GM12872 (cell line): ENCODE results near the gene SLC66A2.

ENCODE experiments used
- CTCF ChIP-seq: IDR thresholded peaks from 3 replicates; pipeline ENCODE4 v1.5.1; 2011; ENCODE audit warnings: low read depth, mild to moderate bottlenecking, low read length, moderate library complexity; ENCODE audit not compliant: insufficient read depth

SLC66A2 gene

DNA sequence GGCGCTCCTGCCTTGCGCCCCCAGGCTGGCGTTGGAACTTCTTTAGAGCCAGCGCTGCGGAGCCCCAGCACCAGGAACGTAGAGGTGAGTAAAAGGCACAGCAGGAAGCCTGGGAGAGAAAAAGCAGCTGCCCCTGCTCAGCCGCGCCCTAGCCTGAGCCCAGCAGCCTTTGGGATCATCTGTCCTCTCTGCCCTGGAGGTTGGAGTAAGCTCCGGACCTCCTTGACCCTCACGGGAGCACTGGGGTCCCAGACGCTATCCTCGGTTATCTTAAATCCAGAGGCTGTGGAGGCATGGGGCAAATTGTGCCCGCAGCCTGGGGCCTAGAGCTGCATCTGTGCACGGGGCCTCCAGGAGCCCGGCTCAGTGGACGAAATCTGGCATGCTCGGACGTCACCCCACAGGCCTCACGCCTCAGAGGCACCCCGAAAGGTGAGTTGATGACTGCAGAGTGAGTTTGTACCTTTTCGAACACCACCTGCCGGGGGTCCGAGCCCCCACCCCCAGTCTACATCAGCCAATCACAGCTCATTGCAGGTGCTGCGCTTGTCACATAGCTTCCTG lies 1.6 kb upstream of the SLC66A2 start:
- TF ChIP-seq CTCF: no peak

- no peak for TF ChIP-seq CTCF
These were observed 1.1 kb upstream of the SLC66A2 start for GRCh38 chr18:79952456-79952995.

DNA sequence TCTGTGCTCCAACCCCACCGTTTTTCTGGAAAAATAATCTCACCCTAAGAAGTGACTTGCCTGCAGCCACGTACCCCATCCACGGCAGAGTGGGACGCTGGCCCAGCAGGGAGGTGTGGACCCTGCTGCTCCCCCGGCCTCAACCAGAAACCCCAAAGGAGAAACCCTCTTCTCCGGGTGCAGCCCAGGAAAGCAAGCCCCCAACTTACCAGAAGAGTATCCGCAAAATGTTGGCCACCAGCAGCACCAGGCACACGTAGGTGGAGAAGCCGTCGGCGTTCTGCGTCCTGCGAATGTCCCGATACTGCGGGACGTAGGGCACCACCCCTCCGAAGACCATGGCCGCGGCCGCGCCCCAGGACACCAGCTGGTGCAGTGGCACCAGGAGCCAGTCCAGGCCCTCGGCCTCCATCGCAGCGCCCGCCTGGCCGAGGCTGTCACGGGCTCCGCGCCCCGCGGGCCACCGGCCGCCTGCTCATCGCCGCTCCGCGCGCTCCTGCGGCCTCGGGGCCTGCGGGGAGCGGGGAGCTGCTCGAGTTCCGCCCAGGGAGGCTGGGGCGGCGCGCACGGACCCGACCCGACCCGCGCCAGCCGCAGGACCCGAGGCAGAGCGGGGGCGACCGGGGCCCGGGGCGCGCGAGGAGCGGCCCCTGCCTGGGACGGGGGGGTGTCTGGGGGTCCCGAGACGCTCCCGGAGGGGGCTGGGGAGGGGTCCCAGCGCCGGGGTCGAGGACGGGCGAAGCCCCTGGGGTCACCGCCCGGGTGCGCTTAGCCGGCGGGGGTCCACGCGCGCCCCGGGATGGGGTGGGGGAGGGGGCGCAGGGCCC lies 725 bp downstream of the SLC66A2 start:
- no peak for TF ChIP-seq CTCF

DNA sequence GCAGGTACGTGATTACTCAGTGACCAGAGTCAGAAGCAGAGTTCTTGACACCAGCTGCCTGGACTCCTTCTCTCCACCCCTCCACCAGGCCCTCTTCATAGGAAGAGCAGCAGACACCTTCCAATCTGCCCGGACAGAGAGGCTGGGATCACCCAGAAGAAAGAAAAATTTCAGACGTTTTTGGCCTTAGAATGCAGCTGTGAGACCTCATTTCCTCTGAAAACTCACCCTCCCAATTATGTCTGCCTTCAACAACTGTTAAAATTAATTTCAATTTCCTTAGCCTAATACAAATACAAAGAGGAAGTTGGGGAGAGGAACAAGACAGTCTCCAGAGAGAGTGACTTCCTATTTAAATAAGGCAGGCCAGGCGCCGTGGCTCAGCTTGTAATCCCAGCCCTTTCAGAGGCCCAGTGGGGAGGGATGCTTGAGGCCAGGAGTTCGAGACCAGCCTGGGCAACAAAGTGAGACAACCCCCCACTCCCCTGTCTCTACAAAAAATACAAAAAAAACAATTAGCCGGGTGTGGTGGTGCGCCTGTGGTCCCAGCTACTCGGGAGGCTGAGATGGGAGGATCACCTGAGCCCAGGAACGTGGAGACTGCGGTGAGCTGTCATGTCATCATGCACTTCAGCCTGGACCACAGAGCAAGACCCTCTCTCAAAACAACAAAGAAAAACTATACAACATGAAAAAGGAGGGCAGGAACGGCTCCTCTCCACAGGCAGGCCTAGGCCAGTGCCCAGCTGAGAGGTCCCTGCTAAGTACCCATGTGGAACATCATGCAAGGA lies 1.6 kb downstream of the SLC66A2 start:
- TF ChIP-seq CTCF: no peak

GRCh38 chr18:79948719-79949411 lies 2.6 kb downstream of the SLC66A2 start:
- TF ChIP-seq CTCF: no peak

DNA sequence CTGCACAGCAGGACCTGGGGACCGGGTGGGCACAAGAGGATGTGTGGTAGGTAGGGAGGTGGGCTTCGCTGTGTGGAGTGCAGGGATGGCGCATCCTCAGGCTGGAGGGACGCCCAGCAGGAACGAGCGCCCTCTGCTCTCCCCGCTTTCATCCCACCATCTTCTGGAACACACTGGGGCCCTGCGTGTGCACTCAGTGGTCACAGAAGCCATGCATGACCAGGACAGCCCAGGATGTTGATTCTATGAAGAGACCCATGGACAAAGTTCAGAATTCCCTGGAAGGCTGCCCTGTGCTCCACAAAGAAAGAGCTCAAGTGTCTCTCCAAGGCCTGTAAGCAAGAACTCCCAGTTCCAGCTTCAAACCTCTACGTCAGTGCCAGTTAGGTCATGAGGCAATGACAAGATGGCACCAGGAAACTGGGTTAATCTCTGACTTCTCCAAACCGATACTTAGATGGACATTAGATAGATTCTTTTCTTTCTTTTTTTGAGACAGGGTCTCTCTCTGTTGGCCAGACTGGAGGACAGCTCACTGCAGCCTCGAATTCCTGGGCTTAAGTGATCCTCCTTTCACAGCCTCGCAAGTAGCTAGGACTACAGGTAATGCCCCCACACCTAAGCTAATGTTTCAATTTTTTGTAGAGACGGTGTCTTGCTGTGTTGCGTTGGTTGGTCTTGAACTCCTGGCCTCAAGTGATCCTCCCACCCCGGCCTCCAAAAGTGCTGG lies 3.4 kb downstream of the SLC66A2 start:
- no peak for TF ChIP-seq CTCF
